SK-N-SH (cell line): ENCODE results near the gene BMPR1B. TPM values are rescaled to one million over a fixed set of nuclear protein-coding genes. Genes with fewer than 3 reads are reported as not detected.

Source experiments
- CTCF ChIA-PET: fragments of 300-600, 350-600 bp; formaldehyde crosslinking; extraction: SDS; loops from one replicate; lab custom pipeline; 2021; lab: Yijun Ruan, JAX
- POLR2A ChIA-PET: fragments of 350-600 bp; sonication (Branson Sonifier 250); formaldehyde crosslinking; extraction: SDS; loops from one replicate; lab custom pipeline; 2020; ENCODE audit warnings: antibody characterized with exemption, inconsistent platforms; lab: Yijun Ruan, JAX
- DNase-seq: peaks from one replicate; pipeline ENCODE4 v3.0.0; 2012
- H2AFZ ChIP-seq: fragments of 200-600 bp; sonication (generic); 2 replicates; pipeline ENCODE4 v1.8.1; 2016; ENCODE audit warnings: antibody characterized with exemption, mild to moderate bottlenecking, low read depth
- H3F3A ChIP-seq: fragments of 200-600 bp; sonication (generic); replicated peaks from 2 replicates; pipeline ENCODE3; 2016; ENCODE audit warnings: antibody characterized with exemption, mild to moderate bottlenecking; ENCODE audit not compliant: insufficient read depth
- H3K27ac ChIP-seq, 2 experiments: fragments of 200-500 bp in 1 of 2; fragments of 200-600 bp in 1 of 2; sonication (Bioruptor generic) in 1 of 2; sonication (generic), shearing (Covaris generic) in 1 of 2; 2 replicates each; pipeline versions ENCODE4 v1.5.1 to v1.6.1; 2014 to 2016; ENCODE audit warnings: low read depth in 2 of 2, inconsistent platforms in 1 of 2, low read length in 1 of 2, mild to moderate bottlenecking in 1 of 2, mixed read lengths in 1 of 2
- H3K27me3 ChIP-seq: fragments of 200-600 bp; sonication (generic), shearing (Covaris generic); 2 replicates; pipeline ENCODE4 v1.6.1; 2016; ENCODE audit warnings: mixed run types; ENCODE audit not compliant: insufficient read depth
- H3K36me3 ChIP-seq, 2 experiments: fragments of 200-500 bp in 1 of 2; fragments of 200-600 bp in 1 of 2; sonication (Bioruptor generic) in 1 of 2; sonication (generic) in 1 of 2; replicated peaks in 1 of 2; 2 replicates each; pipeline versions ENCODE3 to v1.5.1; 2014 to 2016; ENCODE audit warnings: low read length in 1 of 2, mild to moderate bottlenecking in 1 of 2; ENCODE audit not compliant: insufficient read depth in 2 of 2, control insufficient read depth in 1 of 2
- H3K4me1 ChIP-seq, 2 experiments: fragments of 200-500 bp in 1 of 2; fragments of 200-600 bp in 1 of 2; sonication (Bioruptor generic) in 1 of 2; sonication (generic), shearing (Covaris generic) in 1 of 2; 2 replicates each; pipeline versions ENCODE4 v1.5.1 to v1.6.1; 2014 to 2016; ENCODE audit warnings: low read depth in 1 of 2, low read length in 1 of 2, mixed run types in 1 of 2; ENCODE audit not compliant: insufficient read depth in 2 of 2, control insufficient read depth in 1 of 2
- H3K4me2 ChIP-seq: fragments of 200-600 bp; sonication (generic), shearing (Covaris generic); 2 replicates; pipeline ENCODE4 v1.6.1; 2017; ENCODE audit warnings: mixed run types
- H3K4me3 ChIP-seq, 2 experiments: fragments of 200-500 bp in 1 of 2; fragments of 200-600 bp in 1 of 2; sonication (Bioruptor generic) in 1 of 2; sonication (generic), shearing (Covaris generic) in 1 of 2; 2 replicates each; pipeline versions ENCODE4 v1.5.1 to v1.8.1; 2014 to 2016; ENCODE audit warnings: low read depth in 2 of 2, inconsistent platforms in 1 of 2, low read length in 1 of 2, mild to moderate bottlenecking in 1 of 2, mixed read lengths in 1 of 2, moderate library complexity in 1 of 2
- H3K79me2 ChIP-seq: fragments of 200-600 bp; sonication (generic); 2 replicates; pipeline ENCODE4 v1.8.1; 2017; ENCODE audit warnings: mild to moderate bottlenecking; ENCODE audit not compliant: insufficient read depth
- H3K9ac ChIP-seq: fragments of 200-600 bp; sonication (generic); 2 replicates; pipeline ENCODE4 v1.6.1; 2017; ENCODE audit warnings: mixed run types
- H3K9me2 ChIP-seq: fragments of 200-600 bp; sonication (generic); 2 replicates; pipeline ENCODE4 v1.6.1; 2017; ENCODE audit warnings: mixed run types
- H3K9me3 ChIP-seq: fragments of 200-600 bp; sonication (generic); 2 replicates; pipeline ENCODE4 v1.6.1; 2017; ENCODE audit warnings: mixed run types, mild to moderate bottlenecking, moderate library complexity
- H4K20me1 ChIP-seq: fragments of 200-600 bp; sonication (generic); 2 replicates; pipeline ENCODE4 v1.6.1; 2017; ENCODE audit warnings: mild to moderate bottlenecking, mixed run types; ENCODE audit not compliant: insufficient read depth
- FOSL2 ChIP-seq: IDR thresholded peaks from 2 replicates; pipeline ENCODE4 v1.4.0; 2012; ENCODE audit warnings: low read depth, mild to moderate bottlenecking, moderate library complexity, borderline replicate concordance
- FOXJ3 ChIP-seq: sonication (generic); formaldehyde crosslinking; IDR thresholded peaks from 2 replicates; pipeline ENCODE4 v1.5.1; 2020; ENCODE audit warnings: mild to moderate bottlenecking, missing genetic modification reagents
- MEF2A ChIP-seq: IDR thresholded peaks from 2 replicates; pipeline ENCODE4 v1.4.0; 2012; ENCODE audit warnings: low read depth, borderline replicate concordance
- MXI1 ChIP-seq: IDR thresholded peaks from 2 replicates; pipeline ENCODE4 v1.6.1; 2012; ENCODE audit warnings: mild to moderate bottlenecking, low read depth, low read length, improper control_type of control experiment
- NFIC ChIP-seq: IDR thresholded peaks from 2 replicates; pipeline ENCODE4 v1.4.0; 2012; ENCODE audit warnings: borderline replicate concordance
- NRF1 ChIP-seq: IDR thresholded peaks from 2 replicates; pipeline ENCODE4 v1.6.1; 2012; ENCODE audit warnings: low read depth, mild to moderate bottlenecking, low read length
- RCOR1 ChIP-seq: fragments of 150-350 bp; IDR thresholded peaks from 2 replicates; pipeline ENCODE4 v1.6.1; 2017; ENCODE audit warnings: antibody characterized with exemption, low read length
- RFX5 ChIP-seq: IDR thresholded peaks from 2 replicates; pipeline ENCODE4 v1.6.1; 2012; ENCODE audit warnings: mild to moderate bottlenecking, improper control_type of control experiment, low read length
- RXRA ChIP-seq: IDR thresholded peaks from 2 replicates; pipeline ENCODE4 v1.4.0; 2012; ENCODE audit warnings: low read depth, mild to moderate bottlenecking, borderline replicate concordance
- SIN3A ChIP-seq: IDR thresholded peaks from 2 replicates; pipeline ENCODE4 v1.6.1; 2012; ENCODE audit warnings: low read depth, mild to moderate bottlenecking, low read length, moderate library complexity, borderline replicate concordance
- TAF1 ChIP-seq: IDR thresholded peaks from 2 replicates; pipeline ENCODE4 v1.6.1; 2012; ENCODE audit warnings: low read depth, mild to moderate bottlenecking, low read length, moderate library complexity, borderline replicate concordance
- WGBS: methylation state at CpG from one replicate; pipeline ENCODE4 v1.1.6; 2017; ENCODE audit warnings: low lambda C conversion rate; 5-methylcytosine and 5-hydroxymethylcytosine counted together
- polyA plus RNA-seq, 3 experiments: library from polyadenylated mRNA; depleted of rRNA; stranded (reverse); fragments of >200 nt; gene quantifications; 2 replicates each; pipeline ENCODE4 v1.2.3, GENCODE V29; 2012
- TF ChIP-seq, protein P1 (sequence below): fragments of 150-350 bp; IDR thresholded peaks from 2 replicates; pipeline ENCODE4 v1.6.1; 2017; ENCODE audit warnings: antibody characterized with exemption, low read length, low read depth, borderline replicate concordance
- TF ChIP-seq, protein P2 (sequence below): IDR thresholded peaks from 2 replicates; pipeline ENCODE4 v1.4.0; 2012; ENCODE audit warnings: low read depth, borderline replicate concordance

Gene BMPR1B
- polyA plus RNA-seq, 1 of the 3 experiments (the other 2 are of a cell fraction) = 0.16 TPM

DNA sequence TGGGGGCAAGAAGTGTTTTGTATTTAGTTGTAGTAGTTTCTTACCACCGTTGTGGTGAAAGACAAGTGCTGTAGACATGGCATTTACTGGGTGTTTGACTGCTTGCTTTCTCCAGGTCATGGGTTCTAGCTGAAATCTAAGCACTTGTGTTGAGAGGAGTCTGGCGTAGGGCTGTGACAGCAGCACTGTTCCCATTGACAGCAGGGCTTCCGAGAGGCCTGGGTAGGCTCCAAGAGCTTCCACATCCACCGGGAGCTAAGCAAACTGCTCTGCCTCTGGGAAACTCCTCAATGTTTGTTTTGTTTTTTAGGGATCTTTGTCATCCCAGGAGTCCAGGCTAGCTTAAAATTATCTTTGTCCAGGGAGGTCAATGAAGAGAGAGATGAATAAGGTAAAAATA is 44.3 kb downstream of the BMPR1B start:
- Histone ChIP-seq H4K20me1 (no peaks in the 10 kb centered on the region), H3K79me2 (no peaks in the 10 kb centered on the region), H2AFZ (no peak overlapping the region), H3F3A (no peaks in the 10 kb centered on the region)
- no peak for DNase-seq
- POLR2A ChIA-PET = no interaction called here
- TF ChIP-seq RFX5 (no peak), NFIC (no peak), MXI1 (no peak), MEF2A (no peak), FOSL2 (no peak), RXRA (no peak), TAF1 (no peak), SIN3A (no peak), NRF1 (no peak), FOXJ3 (no peak)
- TF ChIP-seq, protein P1, sequence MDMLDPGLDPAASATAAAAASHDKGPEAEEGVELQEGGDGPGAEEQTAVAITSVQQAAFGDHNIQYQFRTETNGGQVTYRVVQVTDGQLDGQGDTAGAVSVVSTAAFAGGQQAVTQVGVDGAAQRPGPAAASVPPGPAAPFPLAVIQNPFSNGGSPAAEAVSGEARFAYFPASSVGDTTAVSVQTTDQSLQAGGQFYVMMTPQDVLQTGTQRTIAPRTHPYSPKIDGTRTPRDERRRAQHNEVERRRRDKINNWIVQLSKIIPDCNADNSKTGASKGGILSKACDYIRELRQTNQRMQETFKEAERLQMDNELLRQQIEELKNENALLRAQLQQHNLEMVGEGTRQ = no peak
- TF ChIP-seq, protein P2, sequence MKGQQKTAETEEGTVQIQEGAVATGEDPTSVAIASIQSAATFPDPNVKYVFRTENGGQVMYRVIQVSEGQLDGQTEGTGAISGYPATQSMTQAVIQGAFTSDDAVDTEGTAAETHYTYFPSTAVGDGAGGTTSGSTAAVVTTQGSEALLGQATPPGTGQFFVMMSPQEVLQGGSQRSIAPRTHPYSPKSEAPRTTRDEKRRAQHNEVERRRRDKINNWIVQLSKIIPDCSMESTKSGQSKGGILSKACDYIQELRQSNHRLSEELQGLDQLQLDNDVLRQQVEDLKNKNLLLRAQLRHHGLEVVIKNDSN = no peak
- TF ChIP-seq, all 33 proteins: peak for 0
- H3K36me3 ChIP-seq = no peaks in the 10 kb centered on the region
- H3K9ac ChIP-seq = no peak overlapping the region
- CTCF ChIA-PET = no interaction called here
- H3K9me2 ChIP-seq = no peaks in the 10 kb centered on the region
- no peak overlapping the region for H3K4me3 ChIP-seq
- 71% methylated on average over 4 of the region's 4 CpGs for WGBS
- no peaks in the 10 kb centered on the region for H3K9me3 ChIP-seq
- no peak overlapping the region for H3K4me2 ChIP-seq
- no peaks in the 10 kb centered on the region for H3K27me3 ChIP-seq
- no peak overlapping the region for H3K27ac ChIP-seq
- H3K4me1 ChIP-seq = peaks cover 0 to 3% of the 10 kb centered on the region in 2 experiments; a peak in 2 of 4 replicates

DNA sequence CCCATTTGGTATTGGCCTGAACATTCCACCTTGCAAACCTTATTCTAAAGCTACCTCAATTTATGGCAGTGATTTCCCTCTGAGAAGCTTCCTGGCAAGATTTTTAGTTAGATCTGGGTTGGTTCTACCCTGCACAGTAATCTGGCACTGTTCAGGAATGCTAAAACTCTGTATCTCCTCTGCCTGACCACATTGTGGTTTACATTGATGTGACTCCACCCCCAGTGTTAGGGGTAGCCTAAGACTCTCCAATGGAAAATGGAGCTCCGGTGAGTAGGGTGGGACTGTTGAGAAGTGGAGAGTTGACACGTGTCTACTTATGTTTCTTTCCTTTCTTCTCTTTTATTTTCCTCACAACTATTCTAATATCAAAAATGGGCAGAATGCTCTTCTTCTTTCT is 45.4 kb downstream of the BMPR1B start:
- peaks cover 0 to 3% of the 10 kb centered on the region in 2 experiments; a peak in 2 of 4 replicates for H3K4me1 ChIP-seq
- ChIA-PET POLR2A (no interaction called here), CTCF (interaction anchor here (0.7 kb wide), 1 partner anchor 39 kb away, joined by 3 read pairs; no protein-coding TSS in a partner anchor)
- no peak overlapping the region; a peak in 1 of 4 replicates for H3K27ac ChIP-seq
- no peaks in the 10 kb centered on the region for H3K9me2 ChIP-seq
- no peaks in the 10 kb centered on the region for H3K27me3 ChIP-seq
- no peak for TF ChIP-seq TAF1
- TF ChIP-seq NRF1 = no peak
- no peak for TF ChIP-seq RCOR1
- H3K36me3 ChIP-seq = no peaks in the 10 kb centered on the region
- H3K9ac ChIP-seq = no peak overlapping the region
- WGBS = 60% methylated on average over 2 of the region's 2 CpGs
- no peak overlapping the region for H3K4me3 ChIP-seq
- no peaks in the 10 kb centered on the region for H3K9me3 ChIP-seq
- H3K4me2 ChIP-seq = no peak overlapping the region
- H3F3A ChIP-seq = no peaks in the 10 kb centered on the region
- H2AFZ ChIP-seq = no peak overlapping the region
- no peaks in the 10 kb centered on the region for H3K79me2 ChIP-seq
- no peaks in the 10 kb centered on the region for H4K20me1 ChIP-seq
- no peak for DNase-seq
